Measurements from ENCODE around the gene PEBP1.

DNA sequence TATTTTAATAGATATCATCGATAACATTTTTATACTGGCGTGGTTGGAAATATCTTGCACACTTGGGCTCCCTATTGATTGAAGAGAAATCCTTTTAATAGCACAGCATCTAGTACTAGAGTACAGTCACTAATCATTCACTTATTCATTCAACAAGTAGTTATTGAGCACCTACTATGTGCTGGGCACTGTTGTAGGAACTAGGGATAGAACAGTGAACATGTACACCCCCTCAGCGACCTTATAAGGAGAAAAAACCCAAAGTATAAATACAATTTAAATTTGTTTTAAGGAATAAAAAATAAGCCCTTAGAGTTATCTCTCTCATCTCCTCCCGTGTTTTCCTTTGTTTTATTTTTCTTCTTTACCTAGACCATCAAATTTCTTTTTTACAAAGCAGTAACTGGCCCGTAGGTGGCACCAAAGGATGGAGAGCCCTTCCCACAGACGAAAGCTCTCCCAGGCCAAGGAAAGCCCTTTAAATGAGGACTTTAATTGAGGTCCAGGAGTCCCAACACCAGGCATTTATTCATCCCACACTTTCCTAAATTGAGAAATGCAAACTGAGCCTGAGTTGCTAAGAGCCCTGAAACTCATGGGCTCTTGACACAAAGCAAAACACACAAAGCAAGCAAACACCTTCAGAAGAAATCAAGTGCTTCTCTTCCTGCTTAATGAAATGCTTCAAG lies 29.0 kb downstream of the PEBP1 start:
- TF ChIP-seq EP300 (IDR thresholded peaks at IDR 0.05; ENCODE audit: borderline replicate concordance in 1 of 2, low read depth in 2 of 2, low read length in 2 of 2): no peak
- TF ChIP-seq, protein P1, sequence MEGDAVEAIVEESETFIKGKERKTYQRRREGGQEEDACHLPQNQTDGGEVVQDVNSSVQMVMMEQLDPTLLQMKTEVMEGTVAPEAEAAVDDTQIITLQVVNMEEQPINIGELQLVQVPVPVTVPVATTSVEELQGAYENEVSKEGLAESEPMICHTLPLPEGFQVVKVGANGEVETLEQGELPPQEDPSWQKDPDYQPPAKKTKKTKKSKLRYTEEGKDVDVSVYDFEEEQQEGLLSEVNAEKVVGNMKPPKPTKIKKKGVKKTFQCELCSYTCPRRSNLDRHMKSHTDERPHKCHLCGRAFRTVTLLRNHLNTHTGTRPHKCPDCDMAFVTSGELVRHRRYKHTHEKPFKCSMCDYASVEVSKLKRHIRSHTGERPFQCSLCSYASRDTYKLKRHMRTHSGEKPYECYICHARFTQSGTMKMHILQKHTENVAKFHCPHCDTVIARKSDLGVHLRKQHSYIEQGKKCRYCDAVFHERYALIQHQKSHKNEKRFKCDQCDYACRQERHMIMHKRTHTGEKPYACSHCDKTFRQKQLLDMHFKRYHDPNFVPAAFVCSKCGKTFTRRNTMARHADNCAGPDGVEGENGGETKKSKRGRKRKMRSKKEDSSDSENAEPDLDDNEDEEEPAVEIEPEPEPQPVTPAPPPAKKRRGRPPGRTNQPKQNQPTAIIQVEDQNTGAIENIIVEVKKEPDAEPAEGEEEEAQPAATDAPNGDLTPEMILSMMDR (IDR thresholded peaks at IDR 0.05; ENCODE audit: control extremely low read depth in 1 of 3, insufficient read depth in 1 of 3, low read depth in 1 of 3, low read length in 3 of 3): peak; percentile 32 to 67 (median 65)
- TF ChIP-seq HDAC2 (IDR thresholded peaks at IDR 0.05; ENCODE audit: borderline replicate concordance in 1 of 2, low read depth in 2 of 2, low read length in 2 of 2): no peak
- TF ChIP-seq EGR1 (IDR thresholded peaks at IDR 0.05; ENCODE audit: borderline replicate concordance, low read depth, low read length): no peak
- no peak for TF ChIP-seq TAF1 (IDR thresholded peaks at IDR 0.05; ENCODE audit: low read depth, low read length)
- TF ChIP-seq ASH2L (IDR thresholded peaks at IDR 0.05; ENCODE audit: low read length): no peak
- TF ChIP-seq JUN (IDR thresholded peaks at IDR 0.05; ENCODE audit: low read depth, low read length): no peak
- TF ChIP-seq TEAD4 (IDR thresholded peaks at IDR 0.05; ENCODE audit: low read depth, low read length): no peak
- TF ChIP-seq CBX5 (IDR thresholded peaks at IDR 0.05; ENCODE audit: low read depth, low read length): no peak
